ENCODE measurements around the gene CC2D2A. TPM values are rescaled to one million over a fixed set of nuclear protein-coding genes. Genes with fewer than 3 reads are reported as not detected.

Gene CC2D2A
- total RNA-seq, 1 donor from 2014 or later, result 9.6 TPM

- no peaks in the 10 kb centered on the region for H3K9me3 ChIP-seq (replicated peaks)
- no peak for TF ChIP-seq CTCF (IDR thresholded peaks at IDR 0.05; ENCODE audit: borderline replicate concordance)
- H3K36me3 ChIP-seq, result no peaks in the 10 kb centered on the region
- intact Hi-C loops (cut with micrococcal nuclease), result no loop called here
- H3K27me3 ChIP-seq (ENCODE audit: low read depth), result no peaks in the 10 kb centered on the region
- H3K4me3 ChIP-seq, result no peak overlapping the region
- peaks cover 17% of the 10 kb centered on the region for H3K4me1 ChIP-seq
- no peak overlapping the region for H3K27ac ChIP-seq (replicated peaks)
- no peak for DNase-seq
These were observed 77.7 kb downstream of the CC2D2A start for GRCh38 chr4:15547392-15547791.

GRCh38 chr4:15550491-15550890 is 80.8 kb downstream of the CC2D2A start:
- intact Hi-C loops (cut with micrococcal nuclease), result no loop called here
- peaks cover 12% of the 10 kb centered on the region for H3K36me3 ChIP-seq
- H3K4me3 ChIP-seq, result no peak overlapping the region
- DNase-seq, result no peak
- H3K27me3 ChIP-seq (ENCODE audit: low read depth), result no peaks in the 10 kb centered on the region
- no peaks in the 10 kb centered on the region for H3K9me3 ChIP-seq (replicated peaks)
- H3K27ac ChIP-seq (replicated peaks), result no peak overlapping the region
- peaks cover 7% of the 10 kb centered on the region for H3K4me1 ChIP-seq
- no peak for TF ChIP-seq CTCF (IDR thresholded peaks at IDR 0.05; ENCODE audit: borderline replicate concordance)

GRCh38 chr4:15551740-15552446 is 82.2 kb downstream of the CC2D2A start:
- intact Hi-C loops (cut with micrococcal nuclease), result no loop called here
- Histone ChIP-seq H3K27me3 (ENCODE audit: low read depth) (no peaks in the 10 kb centered on the region), H3K4me1 (no peaks in the 10 kb centered on the region), H3K27ac (replicated peaks) (no peak overlapping the region), H3K36me3 (peaks cover 25% of the 10 kb centered on the region), H3K9me3 (replicated peaks) (no peaks in the 10 kb centered on the region), H3K4me3 (no peak overlapping the region)
- no peak for DNase-seq
- no peak for TF ChIP-seq CTCF (IDR thresholded peaks at IDR 0.05; ENCODE audit: borderline replicate concordance)

- intact Hi-C loops (cut with micrococcal nuclease), result no loop called here
- no peaks in the 10 kb centered on the region for H3K9me3 ChIP-seq (replicated peaks)
These were observed 83.1 kb downstream of the CC2D2A start for GRCh38 chr4:15552557-15553362.

More at GRCh38 chr4:15552557-15553362, 83.1 kb downstream of the CC2D2A start:
- Histone ChIP-seq H3K4me1 (no peaks in the 10 kb centered on the region), H3K36me3 (peaks cover 30% of the 10 kb centered on the region), H3K27ac (replicated peaks) (no peak overlapping the region), H3K27me3 (ENCODE audit: low read depth) (no peaks in the 10 kb centered on the region), H3K4me3 (no peak overlapping the region)
- DNase-seq, result no peak
- no peak for TF ChIP-seq CTCF (IDR thresholded peaks at IDR 0.05; ENCODE audit: borderline replicate concordance)
